ENCODE data around the gene ABHD17B. TPM values are rescaled to one million over a fixed set of nuclear protein-coding genes. Genes with fewer than 3 reads are reported as not detected.
"Not testable (repeated sequence)": the region's sequence is repeated elsewhere in the genome, so short reads cannot be mapped to it uniquely, and the experiment has no call there.

The ABHD17B gene
- 41.3 and 50.2 TPM in 2 replicates for polyA plus RNA-seq (2014; cell fraction: cytosol; rRNA removed)
- 15.6 and 19.0 TPM in 2 replicates for polyA plus RNA-seq (2014; cell fraction: nucleus; rRNA removed)

DNA sequence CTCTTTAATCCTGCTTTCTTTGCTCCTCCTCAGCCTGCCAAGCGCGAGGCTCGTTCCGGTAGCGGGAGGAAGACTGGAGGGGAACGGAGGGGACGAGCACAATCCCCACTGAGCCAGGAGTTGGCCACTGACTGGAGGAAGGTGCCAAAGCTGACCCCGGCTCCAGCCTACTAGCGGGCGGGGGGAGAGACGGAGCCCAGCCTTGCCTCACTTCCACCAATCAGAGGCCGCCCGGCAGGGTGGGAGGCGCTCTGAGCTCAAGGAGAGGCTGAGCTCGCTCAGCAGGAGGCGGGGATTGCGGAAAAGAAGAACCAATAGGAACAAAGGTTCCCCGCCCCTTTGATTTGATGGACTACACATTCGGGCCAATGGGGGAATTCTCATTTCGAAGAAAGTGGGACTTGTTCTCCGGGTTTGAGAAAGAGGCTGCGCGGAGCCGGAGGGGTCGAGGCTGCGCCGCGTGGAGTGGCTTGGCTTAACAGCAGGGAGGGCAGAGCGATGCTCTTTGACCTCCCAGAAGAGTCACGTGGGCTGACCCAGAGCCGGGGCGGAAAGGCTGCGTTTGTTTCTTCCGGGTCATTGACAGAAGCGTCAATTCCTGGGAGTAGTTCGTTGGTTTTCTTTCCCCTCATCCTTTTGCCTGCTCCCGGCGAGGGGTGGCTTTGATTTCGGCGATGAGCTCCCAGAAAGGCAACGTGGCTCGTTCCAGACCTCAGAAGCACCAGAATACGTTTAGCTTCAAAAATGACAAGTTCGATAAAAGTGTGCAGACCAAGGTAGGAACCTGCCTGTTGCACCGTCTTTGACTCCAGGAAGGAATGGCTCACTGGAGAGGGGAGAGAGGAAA is at the start of gene ABHD17B, which contains the start of gene C9orf85:
TSS of gene ABHD17B (minus strand) at position 133 of the 847 bp plus-strand sequence. CDS start 36,113 bp downstream, outside the sequence.
TSS of gene C9orf85 (plus strand) at position 579 of the 847 bp plus-strand sequence. CDS start at position 675, 96 bp downstream.
- DNase-seq (ENCODE audit: low spot score), result peak; percentile 100

GRCh38 chr9:71955300-71955915 is 44.4 kb upstream of the ABHD17B start:
- DNase-seq (ENCODE audit: low spot score), result no peak

DNA sequence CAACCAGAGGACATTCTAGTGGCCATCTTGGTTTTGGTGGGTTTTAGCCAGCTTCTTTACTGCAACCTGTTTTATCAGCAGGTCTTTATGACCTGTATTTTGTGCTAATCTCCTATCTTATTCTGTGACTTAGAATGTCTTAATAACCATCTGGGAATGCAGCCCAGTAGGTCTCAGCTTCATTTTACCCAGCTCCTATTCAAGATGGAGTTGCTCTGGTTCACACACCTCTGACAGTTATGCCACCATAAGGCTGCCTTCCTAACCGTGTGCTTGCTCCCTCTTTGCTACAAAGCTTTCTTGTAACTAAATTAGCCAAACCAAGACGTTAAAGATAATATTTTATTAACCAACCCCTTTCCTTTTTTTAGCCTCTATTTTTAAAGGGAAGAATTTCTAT is 43.7 kb upstream of the ABHD17B start:
- DNase-seq (ENCODE audit: low spot score), result not testable (repeated sequence)

DNA sequence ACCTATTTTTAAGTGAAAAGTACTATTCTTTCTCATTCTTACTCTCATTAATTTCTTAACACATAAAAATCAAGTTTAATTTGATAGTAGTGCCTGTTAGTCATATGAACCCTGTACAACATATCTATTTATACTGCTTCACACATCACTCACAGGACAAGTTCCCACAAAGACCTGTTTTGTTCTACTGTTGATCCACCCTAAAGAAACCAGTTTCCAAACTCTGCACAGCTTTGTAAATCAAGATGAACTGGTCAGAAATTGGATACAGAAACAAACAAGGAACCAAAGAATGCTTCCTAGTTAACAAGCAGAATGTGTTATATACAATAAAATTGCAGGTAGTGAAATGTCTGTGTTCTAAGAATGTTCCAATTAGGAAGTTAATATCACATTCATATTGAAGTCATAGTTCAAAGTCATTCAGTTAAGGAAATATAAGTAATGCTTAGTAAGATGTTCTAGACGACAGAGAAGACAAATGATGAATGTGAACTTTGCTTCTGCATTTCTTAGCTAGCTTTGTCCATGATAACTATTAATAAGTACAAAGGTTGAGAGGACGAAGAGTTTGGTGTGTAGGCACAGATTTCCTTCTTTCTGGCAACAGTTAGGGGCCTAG is 33.9 kb upstream of the ABHD17B start:
- DNase-seq (ENCODE audit: low spot score), result no peak

GRCh38 chr9:71941998-71942567 is 31.1 kb upstream of the ABHD17B start:
- no peak for DNase-seq (ENCODE audit: low spot score)

DNA sequence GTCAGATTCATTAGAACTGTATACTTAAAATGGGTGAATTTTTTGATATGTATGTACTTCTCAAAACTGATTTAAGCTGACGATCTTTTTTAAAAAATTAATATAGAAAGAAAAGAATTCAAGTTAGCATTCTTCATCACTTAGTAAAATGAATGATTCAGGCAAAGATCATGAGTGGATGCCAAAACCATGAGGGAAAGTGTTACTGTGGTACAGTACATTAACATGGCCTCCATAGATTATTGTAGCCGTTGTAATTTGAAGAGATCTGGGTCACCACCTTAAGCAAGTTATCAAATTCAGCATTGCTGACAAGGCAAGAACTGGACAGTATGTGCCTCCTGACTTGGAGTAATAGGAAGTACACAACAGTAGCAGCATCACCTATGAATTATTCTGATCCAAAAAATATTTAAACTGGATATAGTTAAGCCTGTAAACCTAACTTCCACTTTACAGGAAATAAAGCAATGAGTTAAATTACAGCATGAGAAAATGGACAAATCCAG is 30.1 kb upstream of the ABHD17B start:
- DNase-seq (ENCODE audit: low spot score), result no peak

DNA sequence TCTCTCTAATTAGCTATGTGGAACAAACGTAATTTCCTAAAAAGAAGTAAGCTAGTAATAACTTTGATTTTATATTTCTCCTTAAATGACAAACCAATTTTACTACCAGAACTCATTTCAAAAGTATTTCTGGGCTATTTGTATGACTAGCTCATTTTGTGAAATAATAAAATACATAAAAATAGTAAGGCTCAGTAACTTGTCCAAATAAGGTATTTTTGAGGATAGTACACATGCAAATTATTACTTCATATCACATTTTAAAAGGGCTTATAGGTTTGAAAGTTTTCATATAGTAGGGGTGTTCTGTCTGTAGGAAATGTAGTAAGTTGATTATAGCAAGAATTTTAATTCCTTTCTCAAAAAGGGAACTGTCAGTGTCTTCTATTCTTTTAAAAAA is 26.9 kb upstream of the ABHD17B start:
- no peak for DNase-seq (ENCODE audit: low spot score)

DNA sequence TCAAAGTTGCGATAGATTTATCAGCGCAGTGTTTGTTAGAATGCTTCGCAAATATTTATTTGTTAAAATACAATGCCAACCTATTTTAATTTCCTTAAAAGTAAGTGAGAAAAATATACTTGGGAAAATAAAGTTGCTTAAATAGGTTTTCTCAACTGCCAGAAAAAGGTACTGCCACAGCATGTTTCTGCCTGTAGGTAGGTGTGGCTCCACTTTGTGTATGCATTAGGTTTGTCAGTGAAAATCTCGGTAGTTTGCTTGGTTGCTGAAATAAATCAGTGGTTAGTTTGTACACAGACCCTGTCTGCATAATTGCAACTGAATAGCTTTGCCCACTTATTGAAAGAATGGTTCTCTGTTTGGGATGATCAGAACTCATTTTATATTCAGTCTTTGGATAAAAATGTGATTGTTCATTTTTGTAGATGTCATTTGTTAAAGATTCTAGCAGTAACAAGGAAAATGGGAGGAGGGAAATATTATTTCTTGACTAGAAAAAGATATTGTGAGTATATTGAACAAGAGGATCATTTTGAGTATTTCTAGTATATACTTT is 26.2 kb upstream of the ABHD17B start:
- DNase-seq (ENCODE audit: low spot score), result no peak

GRCh38 chr9:71936066-71936465 is 25.1 kb upstream of the ABHD17B start:
- DNase-seq (ENCODE audit: low spot score), result no peak

DNA sequence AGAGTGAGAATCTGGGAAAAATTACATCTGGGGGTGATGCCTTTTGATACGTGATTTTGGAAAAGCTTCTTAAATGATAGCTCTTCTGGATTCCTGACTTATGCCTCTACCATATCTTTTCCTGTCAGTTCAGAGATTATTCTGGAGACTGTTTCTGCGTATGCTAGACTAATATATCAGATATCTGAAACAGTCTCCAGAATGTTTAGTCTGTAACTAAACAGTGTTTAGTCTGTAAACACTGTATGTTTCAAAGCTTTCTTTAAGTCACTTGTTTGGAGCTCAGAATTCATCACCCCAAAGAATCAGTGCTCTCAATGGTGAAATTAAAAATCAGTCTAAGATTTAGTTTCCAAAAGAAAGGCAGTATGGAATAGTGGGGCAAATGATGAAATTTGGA is 20.2 kb upstream of the ABHD17B start:
- DNase-seq (ENCODE audit: low spot score), result no peak

DNA sequence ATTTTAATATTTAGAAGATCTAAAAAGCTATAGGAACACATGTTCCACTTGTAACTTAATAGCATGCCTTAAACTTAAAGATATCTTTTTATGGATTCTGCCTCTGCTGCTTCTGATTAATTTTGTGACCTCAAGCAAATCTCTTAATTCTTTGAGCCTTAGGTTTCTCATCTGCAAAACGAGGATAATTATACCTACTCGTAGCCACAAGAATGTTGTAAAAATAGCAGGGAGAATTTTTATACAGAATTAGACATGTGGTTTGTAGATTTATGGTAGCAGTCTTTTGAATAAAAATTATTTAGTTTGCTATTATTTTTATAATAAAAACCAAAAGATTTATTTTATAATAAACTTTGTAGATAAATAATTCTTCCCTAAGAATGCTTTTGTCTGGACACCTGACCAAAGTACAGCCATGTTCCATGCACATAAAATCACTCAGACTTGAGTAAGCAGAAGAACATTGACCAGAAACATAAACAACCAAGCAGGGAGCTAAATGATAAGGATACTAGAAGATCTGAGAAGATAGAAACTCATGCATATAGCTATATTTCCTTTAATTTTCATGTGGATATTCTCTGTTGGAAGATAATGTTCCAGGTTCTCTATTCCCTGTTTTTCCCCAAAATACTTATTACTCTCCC is 18.9 kb upstream of the ABHD17B start:
- DNase-seq (ENCODE audit: low spot score), result no peak

DNA sequence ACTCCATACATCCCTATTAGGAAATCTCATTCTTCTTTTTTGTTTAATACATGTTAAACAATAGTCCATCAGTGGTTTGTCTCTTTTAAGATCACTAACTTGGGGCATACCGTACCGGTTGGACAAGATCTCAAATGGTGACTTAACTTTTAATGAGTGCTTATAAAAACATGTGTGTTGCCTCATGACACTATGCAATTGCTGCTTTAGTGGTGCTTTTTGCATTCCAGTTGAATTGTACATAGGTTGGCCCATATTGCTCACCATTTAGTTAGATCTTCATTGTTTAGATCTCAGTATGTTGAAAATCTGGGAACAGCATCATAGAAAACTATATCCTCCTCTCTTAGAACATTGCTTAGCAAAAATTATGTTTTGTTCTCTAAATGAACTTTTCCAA is 18.2 kb upstream of the ABHD17B start:
- DNase-seq (ENCODE audit: low spot score), result no peak

DNA sequence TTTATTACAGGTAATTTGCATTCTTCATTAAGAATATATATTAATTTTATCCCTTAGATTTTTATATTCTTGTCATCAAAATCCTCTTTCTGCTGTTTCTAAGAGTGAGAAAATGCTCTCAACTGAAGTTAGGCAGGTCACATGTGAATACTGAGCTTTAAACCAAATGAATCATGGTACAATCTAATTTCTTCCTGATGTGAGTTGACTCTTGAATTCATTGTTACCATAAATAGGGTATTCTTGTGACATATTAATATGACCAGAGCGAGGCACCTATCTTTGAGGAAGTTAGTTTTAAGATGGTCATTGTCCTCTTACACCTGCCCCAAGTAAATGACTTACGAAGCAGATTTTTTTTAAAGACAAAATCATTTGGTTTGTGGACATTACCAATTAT is 17.8 kb upstream of the ABHD17B start:
- no peak for DNase-seq (ENCODE audit: low spot score)

DNA sequence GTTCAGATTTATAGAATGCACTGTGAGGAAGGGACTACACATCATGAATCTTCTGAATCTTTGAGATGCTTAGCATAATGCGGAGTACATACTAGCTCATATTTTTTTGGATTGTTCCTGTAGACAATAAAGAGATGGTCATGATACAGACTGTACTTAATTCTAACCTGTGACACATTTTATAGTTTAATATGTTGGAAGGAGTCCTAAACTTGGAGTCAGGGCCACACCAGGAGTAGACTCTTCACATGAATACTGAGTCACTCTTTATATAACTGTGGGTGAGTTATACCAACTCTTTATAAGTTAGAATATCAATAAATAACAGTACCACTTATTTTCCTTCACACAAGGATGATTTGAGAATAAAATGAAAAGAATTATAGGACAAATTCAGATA is 17.4 kb upstream of the ABHD17B start:
- DNase-seq (ENCODE audit: low spot score), result no peak

GRCh38 chr9:71925834-71926233 is 14.8 kb upstream of the ABHD17B start:
- DNase-seq (ENCODE audit: low spot score), result no peak

DNA sequence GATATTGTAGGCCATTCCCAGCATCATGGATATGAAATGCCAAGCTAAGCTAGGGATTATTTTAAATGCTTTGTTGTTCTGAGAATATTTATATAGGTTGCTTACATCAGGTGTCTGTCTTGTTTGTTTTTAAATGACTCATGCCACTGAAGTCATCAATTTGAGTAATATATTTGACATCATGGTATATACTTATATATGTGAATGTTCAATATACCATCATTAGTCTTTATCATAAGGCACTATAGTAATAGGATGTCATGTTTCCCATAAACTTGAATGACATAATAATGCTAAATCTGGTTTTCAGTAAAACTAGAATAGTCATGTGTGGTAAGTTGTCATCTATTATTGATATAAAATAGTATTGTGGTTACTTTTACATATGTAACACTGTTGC is 13.6 kb upstream of the ABHD17B start:
- DNase-seq (ENCODE audit: low spot score), result no peak

GRCh38 chr9:71921190-71921814 is 10.3 kb upstream of the ABHD17B start:
- DNase-seq (ENCODE audit: low spot score), result no peak

DNA sequence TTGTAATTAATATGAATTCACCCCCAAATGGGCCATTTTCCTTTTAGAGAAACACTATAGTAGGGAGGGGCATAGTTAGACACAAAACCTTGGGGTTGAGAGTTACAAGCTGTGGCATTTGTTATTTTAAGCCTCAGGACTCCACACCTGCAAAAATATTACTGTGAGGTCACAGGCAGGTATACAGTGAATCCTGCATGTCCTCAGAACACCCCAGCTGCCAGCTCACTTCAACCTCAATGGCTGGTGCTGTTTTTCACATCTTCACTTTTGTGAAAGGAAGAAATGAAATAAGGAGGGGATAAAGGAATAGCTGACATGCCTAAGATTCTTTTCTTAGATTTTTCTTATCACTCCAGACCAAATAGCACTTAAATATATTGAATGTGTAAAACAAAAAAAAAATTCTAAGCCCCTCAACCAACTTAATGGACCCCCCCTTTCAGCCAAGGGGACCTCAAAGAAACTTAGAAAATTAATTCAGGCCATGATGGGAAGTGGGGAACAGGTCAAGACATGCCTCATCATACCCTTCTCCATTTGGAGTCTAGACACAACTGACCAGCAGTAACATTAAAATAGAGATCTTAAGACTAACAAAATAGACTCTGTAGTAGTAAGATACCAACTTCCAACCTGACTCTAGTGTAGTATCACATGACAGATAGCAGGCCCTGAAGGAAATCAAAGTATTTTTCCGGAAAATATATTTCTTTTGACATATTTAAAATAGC is 9.6 kb upstream of the ABHD17B start:
- no peak for DNase-seq (ENCODE audit: low spot score)

DNA sequence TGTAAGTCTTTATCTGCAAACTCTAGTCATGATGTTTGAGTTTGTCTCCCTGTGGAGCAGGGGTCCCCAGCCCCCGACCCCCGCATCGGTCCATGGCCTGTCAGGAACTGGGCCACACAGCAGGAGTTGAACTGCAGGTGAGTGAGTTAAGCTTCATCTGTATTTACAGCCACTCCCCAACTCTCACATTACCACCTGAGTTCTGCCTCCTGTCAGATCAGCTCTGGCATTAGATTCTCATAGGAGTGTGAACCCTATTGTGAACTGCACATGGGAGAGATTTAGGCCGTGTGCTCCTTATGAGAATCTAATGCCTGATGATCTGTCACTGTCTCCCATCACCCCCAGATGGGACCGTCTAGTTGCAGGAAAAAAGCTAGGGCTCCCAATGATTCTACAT is 7.4 kb upstream of the ABHD17B start:
- no peak for DNase-seq (ENCODE audit: low spot score)

All from SK-N-DZ (cell line).